Tibial nerve (tissue), 4 donors: ENCODE results near the gene STK16. TPM values are rescaled to one million over a fixed set of nuclear protein-coding genes. Genes with fewer than 3 reads are reported as not detected.
A peak's percentile ranks its signal among the peaks of the same experiment; 100 is the strongest.

ENCODE experiments used
- DNase-seq, 2 donors: peaks; one replicate each; pipeline ENCODE4 v3.0.0-alpha.2; 2019; ENCODE audit warnings: low spot score in 2 of 2
- H3K27ac ChIP-seq, 4 donors: fragments of 200-600 bp; sonication (generic) in 3 of 4; one replicate each; pipeline ENCODE4 v1.5.1; 2017 to 2019; ENCODE audit warnings: mild to moderate bottlenecking in 1 of 4
- H3K27me3 ChIP-seq, 2 donors: fragments of 200-600 bp; sonication (generic) in 1 of 2; one replicate each; pipeline versions ENCODE4 v1.5.1 to v1.6.0; 2017 to 2019
- H3K36me3 ChIP-seq, 3 donors: fragments of 200-600 bp; sonication (generic); one replicate each; pipeline ENCODE4 v1.5.1; 2018 to 2019
- H3K4me1 ChIP-seq, 4 donors: fragments of 200-600 bp; sonication (generic) in 3 of 4; one replicate each; pipeline ENCODE4 v1.5.1; 2017 to 2019
- H3K4me3 ChIP-seq, 4 donors: fragments of 200-600 bp; sonication (generic) in 3 of 4; one replicate each; pipeline ENCODE4 v1.5.1; 2017 to 2019; ENCODE audit warnings: mild to moderate bottlenecking in 1 of 4, moderate library complexity in 1 of 4
- H3K9me3 ChIP-seq, 4 donors: fragments of 200-600 bp; sonication (generic) in 3 of 4; one replicate each; pipeline ENCODE4 v1.5.1; 2017 to 2019
- CTCF ChIP-seq, 5 experiments: fragments of 200-600 bp in 3 of 5; fragments of 450-650 bp in 2 of 5; sonication (generic) in 3 of 5; IDR thresholded peaks; one replicate each; pipeline ENCODE4 v1.5.1; 2016 to 2019; ENCODE audit warnings: antibody characterized with exemption in 5 of 5, mild to moderate bottlenecking in 3 of 5, moderate library complexity in 2 of 5
- EP300 ChIP-seq, 2 donors: sonication (generic); formaldehyde crosslinking; IDR thresholded peaks; one replicate each; pipeline ENCODE4 v1.6.1; 2017; ENCODE audit warnings: antibody characterized with exemption in 2 of 2, mild to moderate bottlenecking in 1 of 2
- POLR2A ChIP-seq, 2 donors: fragments of 450-650 bp; IDR thresholded peaks; one replicate each; pipeline ENCODE4 v1.6.1; 2017; ENCODE audit warnings: antibody characterized with exemption in 2 of 2, mild to moderate bottlenecking in 2 of 2, moderate library complexity in 2 of 2
- WGBS, 2 donors: methylation state at CpG; one replicate each; pipeline ENCODE4 v1.1.5; 2018; 5-methylcytosine and 5-hydroxymethylcytosine counted together
- total RNA-seq, 4 donors: library from RNA; depleted of rRNA; stranded (reverse); fragments of >200 nt; gene quantifications; one replicate each; pipeline ENCODE4 v1.1.0, GENCODE V29; 2016

The STK16 gene
- total RNA-seq, 4 donors from 2014 or later, result 9.6 to 17.7 (median 15.3) TPM

GRCh38 chr2:219207134-219207883 lies 38.0 kb upstream of the STK16 start:
- Histone ChIP-seq H3K27me3 (no peaks in the 10 kb centered on the region), H3K36me3 (peaks cover 0 to 43% (median 9%) of the 10 kb centered on the region in 3 donors), H3K4me3 (peak overlapping the region; percentile 68 to 82 (median 76)), H3K4me1 (peaks cover 0 to 23% (median 12%) of the 10 kb centered on the region in 4 donors), H3K27ac (peak overlapping the region; percentile 97 to 99 (median 98)), H3K9me3 (no peaks in the 10 kb centered on the region)
- DNase-seq, result peak in 1 of 2 donors; percentile 78
- WGBS, 2 donors, result 15 to 18% methylated on average over 19 to 22 of the region's 22 CpGs
- TF ChIP-seq CTCF (IDR thresholded peaks at IDR 0.05) (no peak), EP300 (IDR thresholded peaks at IDR 0.05) (no peak), POLR2A (IDR thresholded peaks at IDR 0.05) (no peak)

GRCh38 chr2:219207884-219208740 lies 37.2 kb upstream of the STK16 start:
- Histone ChIP-seq H3K4me1 (peaks cover 0 to 23% (median 12%) of the 10 kb centered on the region in 4 donors), H3K4me3 (peak overlapping the region in 2 of 4 donors; percentile 73 to 82), H3K27me3 (no peaks in the 10 kb centered on the region), H3K27ac (peak overlapping the region in 3 of 4 donors; percentile 97 to 99 (median 99)), H3K36me3 (peaks cover 0 to 51% (median 13%) of the 10 kb centered on the region in 3 donors), H3K9me3 (no peaks in the 10 kb centered on the region)
- TF ChIP-seq POLR2A (IDR thresholded peaks at IDR 0.05), result no peak
- no peak for TF ChIP-seq EP300 (IDR thresholded peaks at IDR 0.05)
- TF ChIP-seq CTCF (IDR thresholded peaks at IDR 0.05), result no peak
- no peak for DNase-seq
- 70 to 76% methylated on average over 17 of the region's 17 CpGs for WGBS, 2 donors

- Histone ChIP-seq H3K4me3 (no peak overlapping the region), H3K4me1 (peaks cover 0 to 23% (median 12%) of the 10 kb centered on the region in 4 donors), H3K27ac (peak overlapping the region in 2 of 4 donors; percentile 19 to 24), H3K36me3 (peaks cover 0 to 65% (median 15%) of the 10 kb centered on the region in 3 donors), H3K27me3 (no peaks in the 10 kb centered on the region), H3K9me3 (no peaks in the 10 kb centered on the region)
- WGBS, 2 donors, result 77 to 78% methylated on average over 18 of the region's 18 CpGs
- DNase-seq, result no peak
- TF ChIP-seq POLR2A (IDR thresholded peaks at IDR 0.05) (no peak), EP300 (IDR thresholded peaks at IDR 0.05) (no peak), CTCF (IDR thresholded peaks at IDR 0.05) (no peak)
Observed at GRCh38 chr2:219209236-219210195, 35.8 kb upstream of the STK16 start.

GRCh38 chr2:219210196-219210885 lies 34.9 kb upstream of the STK16 start:
- Histone ChIP-seq H3K9me3 (no peaks in the 10 kb centered on the region), H3K36me3 (peaks cover 0 to 73% (median 15%) of the 10 kb centered on the region in 3 donors), H3K27me3 (no peaks in the 10 kb centered on the region), H3K4me1 (peaks cover 0 to 24% (median 12%) of the 10 kb centered on the region in 4 donors), H3K4me3 (no peak overlapping the region), H3K27ac (no peak overlapping the region)
- TF ChIP-seq POLR2A (IDR thresholded peaks at IDR 0.05) (no peak), CTCF (IDR thresholded peaks at IDR 0.05) (no peak), EP300 (IDR thresholded peaks at IDR 0.05) (no peak)
- 89 to 94% methylated on average over 24 of the region's 24 CpGs for WGBS, 2 donors
- no peak for DNase-seq
